Choroid plexus epithelial cell (primary cell): Measurements from ENCODE around the gene IL12A.
A peak's percentile ranks its signal among the peaks of the same experiment; 100 is the strongest.

ENCODE experiments used
- DNase-seq: peaks from one replicate; pipeline ENCODE4 v3.0.0-alpha.2; 2010; ENCODE audit warnings: low read depth
- H3K4me3 ChIP-seq: 2 replicates; pipeline ENCODE4 v1.5.1; 2011; ENCODE audit warnings: low read depth, mild to moderate bottlenecking, control low read depth, low read length, moderate library complexity
- TF ChIP-seq, protein P1 (sequence below): conservative IDR thresholded peaks from 2 replicates; pipeline ENCODE4 v1.5.1; 2011; ENCODE audit warnings: low read depth, mild to moderate bottlenecking, control low read depth, inconsistent platforms, low read length, moderate library complexity

IL12A gene

DNA sequence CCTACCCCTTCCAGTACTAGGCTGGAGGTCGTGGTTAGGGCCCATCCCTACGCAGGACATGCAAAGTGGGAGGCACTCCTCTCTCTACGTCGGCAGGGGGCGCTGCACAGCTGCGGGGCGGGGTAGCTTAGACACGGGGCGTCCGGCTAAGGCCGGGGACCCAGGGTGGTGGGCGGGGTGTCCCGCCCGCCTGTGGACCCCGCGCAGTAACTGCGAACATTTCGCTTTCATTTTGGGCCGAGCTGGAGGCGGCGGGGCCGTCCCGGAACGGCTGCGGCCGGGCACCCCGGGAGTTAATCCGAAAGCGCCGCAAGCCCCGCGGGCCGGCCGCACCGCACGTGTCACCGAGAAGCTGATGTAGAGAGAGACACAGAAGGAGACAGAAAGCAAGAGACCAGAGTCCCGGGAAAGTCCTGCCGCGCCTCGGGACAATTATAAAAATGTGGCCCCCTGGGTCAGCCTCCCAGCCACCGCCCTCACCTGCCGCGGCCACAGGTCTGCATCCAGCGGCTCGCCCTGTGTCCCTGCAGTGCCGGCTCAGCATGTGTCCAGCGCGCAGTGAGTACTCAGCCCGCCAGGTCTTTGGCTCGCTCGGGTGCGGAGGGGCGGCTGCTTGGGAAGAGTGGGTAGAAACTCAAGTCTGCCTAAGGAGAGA, at the start of gene IL12A:
IL12A (plus strand) TSS at position 219 of the 655 bp plus-strand sequence.
- DNase-seq, result peak; percentile 73
- peak within 1 kb of the TSS; percentile 70 for H3K4me3 ChIP-seq
- TF ChIP-seq, protein P1, sequence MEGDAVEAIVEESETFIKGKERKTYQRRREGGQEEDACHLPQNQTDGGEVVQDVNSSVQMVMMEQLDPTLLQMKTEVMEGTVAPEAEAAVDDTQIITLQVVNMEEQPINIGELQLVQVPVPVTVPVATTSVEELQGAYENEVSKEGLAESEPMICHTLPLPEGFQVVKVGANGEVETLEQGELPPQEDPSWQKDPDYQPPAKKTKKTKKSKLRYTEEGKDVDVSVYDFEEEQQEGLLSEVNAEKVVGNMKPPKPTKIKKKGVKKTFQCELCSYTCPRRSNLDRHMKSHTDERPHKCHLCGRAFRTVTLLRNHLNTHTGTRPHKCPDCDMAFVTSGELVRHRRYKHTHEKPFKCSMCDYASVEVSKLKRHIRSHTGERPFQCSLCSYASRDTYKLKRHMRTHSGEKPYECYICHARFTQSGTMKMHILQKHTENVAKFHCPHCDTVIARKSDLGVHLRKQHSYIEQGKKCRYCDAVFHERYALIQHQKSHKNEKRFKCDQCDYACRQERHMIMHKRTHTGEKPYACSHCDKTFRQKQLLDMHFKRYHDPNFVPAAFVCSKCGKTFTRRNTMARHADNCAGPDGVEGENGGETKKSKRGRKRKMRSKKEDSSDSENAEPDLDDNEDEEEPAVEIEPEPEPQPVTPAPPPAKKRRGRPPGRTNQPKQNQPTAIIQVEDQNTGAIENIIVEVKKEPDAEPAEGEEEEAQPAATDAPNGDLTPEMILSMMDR, result peak; percentile 92

DNA sequence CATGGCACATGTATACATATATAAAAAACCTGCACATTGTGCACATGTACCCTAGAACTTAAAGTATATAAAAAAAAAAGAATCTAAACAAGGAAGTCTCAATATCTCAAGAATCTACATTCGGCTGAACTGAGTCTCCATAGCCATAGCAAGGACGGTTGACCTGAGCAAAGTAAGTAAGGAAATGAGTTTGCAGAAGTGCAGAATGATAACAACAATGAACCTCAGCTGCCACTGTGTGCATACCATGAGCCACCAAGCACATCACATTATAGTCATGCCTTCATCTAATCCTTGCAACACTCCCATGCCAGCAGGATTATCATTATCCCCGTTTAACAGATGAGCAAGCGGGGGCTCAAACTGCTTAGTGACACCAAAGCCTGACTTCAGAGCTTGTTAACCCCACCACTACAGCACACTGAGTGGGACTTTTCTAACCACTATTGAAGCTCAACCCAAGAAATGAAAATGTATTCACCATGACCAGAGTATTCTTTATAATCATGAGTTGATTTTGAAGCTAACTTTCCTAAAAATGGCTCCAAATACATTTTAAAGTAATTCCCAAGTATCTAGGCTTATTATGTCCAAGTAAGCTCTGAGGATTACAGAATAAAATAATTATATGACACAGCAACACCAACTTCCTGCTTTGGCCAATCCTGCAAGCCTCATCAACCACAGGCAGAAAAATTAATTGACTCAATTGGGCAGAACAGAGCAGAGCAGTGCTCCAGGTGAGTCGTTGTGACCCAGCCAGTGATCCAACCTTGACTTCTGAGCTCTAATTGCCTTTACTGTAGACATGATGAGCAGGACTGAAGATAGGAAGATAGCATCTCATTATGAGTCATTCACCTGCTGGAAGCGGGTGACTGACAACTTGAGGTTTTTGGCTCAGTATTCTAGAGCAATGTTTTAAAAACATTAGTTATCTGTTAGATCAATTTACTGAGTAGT, 47.3 kb upstream of the IL12A start:
- TF ChIP-seq, protein P1, result no peak
- no peak overlapping the region for H3K4me3 ChIP-seq
- no peak for DNase-seq

DNA sequence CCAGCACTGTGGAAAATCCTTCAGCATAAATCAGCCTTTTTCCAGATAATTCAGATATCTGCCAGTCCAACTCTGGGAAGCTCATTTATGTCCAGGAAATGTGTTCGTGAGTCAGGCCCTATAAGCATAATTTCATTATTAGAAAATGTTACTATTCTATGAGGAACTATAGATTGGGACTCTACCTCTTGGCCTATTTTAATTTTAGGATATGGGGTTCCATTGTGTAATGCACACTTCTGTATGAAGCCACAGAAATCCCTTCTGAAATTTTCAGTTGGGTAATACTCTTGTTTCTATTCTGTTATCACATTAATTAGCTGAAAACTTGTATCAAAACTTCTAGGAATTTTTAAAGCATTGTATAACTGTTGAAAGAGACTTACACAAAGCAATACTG, 43.9 kb upstream of the IL12A start:
- DNase-seq, result no peak
- TF ChIP-seq, protein P1, result no peak
- no peak overlapping the region for H3K4me3 ChIP-seq

DNA sequence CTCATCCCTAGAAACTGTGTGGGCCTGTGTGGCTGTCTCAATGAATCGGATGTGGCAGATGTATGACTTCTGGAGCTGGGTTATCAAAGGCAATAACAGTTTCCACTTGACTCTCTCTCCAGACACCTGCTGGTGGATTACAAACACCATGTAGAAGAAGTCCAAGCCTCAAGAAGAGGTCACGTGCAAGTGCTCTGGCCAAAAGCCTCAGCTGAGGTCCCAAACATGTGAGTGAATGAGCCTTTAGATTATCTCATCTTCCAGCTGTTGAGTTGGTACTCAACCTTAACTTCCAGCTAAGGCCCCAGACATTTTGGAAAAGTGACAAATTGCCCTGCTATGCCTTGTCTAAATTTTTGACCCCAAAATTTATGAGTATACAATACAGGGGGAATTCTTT, 42.7 kb upstream of the IL12A start:
- DNase-seq, result no peak
- no peak overlapping the region for H3K4me3 ChIP-seq
- TF ChIP-seq, protein P1, result no peak

DNA sequence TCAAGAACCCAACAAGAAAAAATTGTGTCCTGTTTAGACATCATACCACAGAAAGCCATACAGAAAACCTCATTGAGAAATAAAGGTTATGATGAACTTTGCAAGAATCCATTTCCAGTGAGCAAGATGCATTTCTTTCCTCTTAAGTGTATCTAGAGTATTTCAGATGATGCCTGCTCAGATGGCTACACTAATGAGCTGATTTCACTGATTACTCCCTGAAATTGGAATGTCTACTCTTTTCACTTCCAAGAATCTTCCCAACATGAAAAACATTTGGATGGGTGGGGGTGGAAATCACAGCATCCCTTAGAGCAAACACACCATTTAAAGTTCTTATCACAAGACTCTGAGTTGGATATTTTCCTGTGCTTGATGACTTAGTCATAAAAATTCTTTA, 41.4 kb upstream of the IL12A start:
- DNase-seq, result peak; percentile 49
- TF ChIP-seq, protein P1, result no peak
- H3K4me3 ChIP-seq, result no peak overlapping the region

DNA sequence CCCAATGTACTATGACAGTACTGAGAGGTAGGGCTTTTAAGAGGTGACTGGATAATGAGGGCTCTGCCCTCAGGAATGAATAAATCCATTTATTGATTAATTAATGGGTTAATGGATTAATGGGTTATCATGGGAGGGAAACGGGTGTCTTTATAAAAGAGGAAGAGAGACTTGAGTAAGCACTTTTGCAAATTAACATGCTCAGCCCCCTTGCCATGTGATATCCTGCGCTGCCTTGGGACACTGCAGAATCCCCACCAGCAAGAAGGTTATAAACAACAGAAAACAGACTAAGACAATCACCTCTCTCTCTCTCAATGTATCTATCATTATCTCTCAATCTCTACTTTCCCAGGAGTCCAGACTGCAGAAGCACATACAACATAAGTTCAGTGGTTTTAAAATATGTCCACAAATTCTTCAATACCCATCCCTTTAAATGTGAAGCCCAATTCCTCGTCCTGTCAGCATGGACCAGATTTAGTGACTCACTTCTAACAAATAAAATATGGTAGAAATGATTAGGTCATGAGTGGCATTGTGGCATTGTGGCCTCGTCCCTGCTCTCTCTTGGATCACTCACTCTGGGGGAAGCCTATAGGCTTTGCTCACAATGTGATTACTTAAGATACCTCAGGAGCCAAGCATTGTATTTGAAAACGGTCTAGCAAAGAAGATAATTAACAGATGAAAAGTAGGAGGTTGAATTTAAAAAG, 40.0 kb upstream of the IL12A start:
- no peak for DNase-seq
- H3K4me3 ChIP-seq, result no peak overlapping the region
- TF ChIP-seq, protein P1, result no peak
